ENCODE results near the gene DYNLT2. TPM values are rescaled to one million over a fixed set of nuclear protein-coding genes. Genes with fewer than 3 reads are reported as not detected.

Gene DYNLT2
- total RNA-seq, 1 experiment from 2014 or later = 1.8 TPM

DNA sequence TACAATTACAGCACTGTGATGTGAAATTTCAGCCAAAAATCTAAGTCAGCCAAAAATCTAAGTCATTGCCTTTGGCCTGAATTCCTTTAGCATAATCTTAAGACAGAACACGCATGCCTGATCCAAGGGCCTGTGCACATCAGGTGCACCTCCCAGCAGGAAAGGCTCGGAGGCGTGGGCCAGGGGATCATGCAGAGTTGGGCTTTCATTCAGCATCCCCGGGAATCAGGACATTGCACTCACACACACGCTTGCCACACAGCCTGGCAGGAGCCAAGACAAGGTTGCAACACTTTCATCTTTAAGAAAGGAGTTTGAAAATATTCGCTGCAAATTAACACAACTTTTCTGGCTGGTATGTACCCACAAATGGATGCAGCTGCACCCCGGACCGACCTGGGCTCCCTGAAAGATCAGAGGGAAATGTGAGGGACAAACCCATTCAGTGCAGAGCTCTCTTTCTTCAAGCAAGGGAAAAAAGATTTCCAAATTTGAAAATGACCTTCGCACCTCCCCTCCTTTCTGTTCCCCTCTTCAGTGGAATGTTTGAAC is 48.8 kb upstream of the DYNLT2 start:
- Mint-ChIP-seq H3K4me1 (peaks cover 19 to 22% of the 10 kb centered on the region in 2 experiments), H3K36me3 (ENCODE audit: insufficient read depth in 1 of 3, low read depth in 3 of 3) (no peaks in the 10 kb centered on the region), H3K9me3 (no peaks in the 10 kb centered on the region; a peak in 1 of 5 replicates), H3K27ac (no peak overlapping the region), H3K27me3 (ENCODE audit: low read depth) (peaks cover 22% of the 10 kb centered on the region), H3K4me3 (no peak overlapping the region; a peak in 1 of 5 replicates)
- H3K23ac ChIP-seq (ENCODE audit: insufficient read length, low read depth, low read length) = no peak overlapping the region
- no peak overlapping the region for H3K4ac ChIP-seq (ENCODE audit: low read depth, low read length)
- H3K4me2 ChIP-seq (ENCODE audit: insufficient read depth, insufficient read length, low read length) = no peak overlapping the region
- H4K20me1 ChIP-seq (ENCODE audit: control insufficient read depth, insufficient read depth, insufficient read length) = no peaks in the 10 kb centered on the region
- no peak overlapping the region for H2BK5ac ChIP-seq (ENCODE audit: insufficient read length, low read length)
- no peaks in the 10 kb centered on the region for H3K4me1 ChIP-seq (ENCODE audit: insufficient read depth, low read length)
- no peak overlapping the region for H4K8ac ChIP-seq (replicated peaks; ENCODE audit: insufficient read length, low read depth, low read length)
- H3K9ac ChIP-seq (ENCODE audit: extremely low read depth, insufficient read length, low read length) = no peak overlapping the region
- H2BK20ac ChIP-seq (ENCODE audit: low read depth, low read length, poor library complexity, severe bottlenecking) = no peak overlapping the region
- H3K9me3 ChIP-seq (ENCODE audit: control insufficient read depth, low read depth, low read length) = no peaks in the 10 kb centered on the region
- no peak overlapping the region for H2AK5ac ChIP-seq (ENCODE audit: insufficient read length, low read length)
- H3K27ac ChIP-seq (ENCODE audit: insufficient read length, low read depth, low read length) = no peak overlapping the region
- H3K14ac ChIP-seq (ENCODE audit: insufficient read depth, low read length) = no peak overlapping the region
- no peaks in the 10 kb centered on the region for H3K79me2 ChIP-seq (ENCODE audit: insufficient read depth, low read length)
- no peaks in the 10 kb centered on the region for H3K79me1 ChIP-seq (ENCODE audit: insufficient read depth, low read depth, low read length, poor library complexity, severe bottlenecking)
- TF ChIP-seq CTCF (conservative IDR thresholded peaks at IDR 0.05) = no peak
- H3K18ac ChIP-seq (ENCODE audit: insufficient read length, low read depth, low read length) = no peak overlapping the region
- no peak overlapping the region for H2AFZ ChIP-seq (ENCODE audit: low read length)
- no peak overlapping the region for H2BK120ac ChIP-seq (ENCODE audit: low read depth, low read length, poor library complexity, severe bottlenecking)
- no peak overlapping the region for H2BK12ac ChIP-seq (ENCODE audit: insufficient read length, low read depth, low read length)
- H3K23me2 ChIP-seq (ENCODE audit: insufficient read length, low read depth, low read length, poor library complexity, severe bottlenecking) = no peaks in the 10 kb centered on the region
- H3T11ph ChIP-seq (ENCODE audit: low read length) = no peak overlapping the region
- no peak for DNase-seq
- no peak overlapping the region for H4K91ac ChIP-seq (ENCODE audit: insufficient read length, low read depth, low read length)
- H3K27me3 ChIP-seq (ENCODE audit: insufficient read depth, low read length) = 0 out of 2 replicates have a peak, but pooled peaks cover 2% of the 10 kb centered on the region
- WGBS (ENCODE audit: extremely low coverage, insufficient read length, low lambda C conversion rate) = no CpG with 5 or more reads among the region's 9 CpGs
- H3K56ac ChIP-seq (ENCODE audit: insufficient read length, low read depth, low read length) = no peak overlapping the region
- H2BK15ac ChIP-seq (ENCODE audit: low read depth, low read length) = no peak overlapping the region
- no peak overlapping the region for H4K5ac ChIP-seq (ENCODE audit: insufficient read length, low read depth, low read length)
